ENCODE measurements around the gene NEU1.

DNA sequence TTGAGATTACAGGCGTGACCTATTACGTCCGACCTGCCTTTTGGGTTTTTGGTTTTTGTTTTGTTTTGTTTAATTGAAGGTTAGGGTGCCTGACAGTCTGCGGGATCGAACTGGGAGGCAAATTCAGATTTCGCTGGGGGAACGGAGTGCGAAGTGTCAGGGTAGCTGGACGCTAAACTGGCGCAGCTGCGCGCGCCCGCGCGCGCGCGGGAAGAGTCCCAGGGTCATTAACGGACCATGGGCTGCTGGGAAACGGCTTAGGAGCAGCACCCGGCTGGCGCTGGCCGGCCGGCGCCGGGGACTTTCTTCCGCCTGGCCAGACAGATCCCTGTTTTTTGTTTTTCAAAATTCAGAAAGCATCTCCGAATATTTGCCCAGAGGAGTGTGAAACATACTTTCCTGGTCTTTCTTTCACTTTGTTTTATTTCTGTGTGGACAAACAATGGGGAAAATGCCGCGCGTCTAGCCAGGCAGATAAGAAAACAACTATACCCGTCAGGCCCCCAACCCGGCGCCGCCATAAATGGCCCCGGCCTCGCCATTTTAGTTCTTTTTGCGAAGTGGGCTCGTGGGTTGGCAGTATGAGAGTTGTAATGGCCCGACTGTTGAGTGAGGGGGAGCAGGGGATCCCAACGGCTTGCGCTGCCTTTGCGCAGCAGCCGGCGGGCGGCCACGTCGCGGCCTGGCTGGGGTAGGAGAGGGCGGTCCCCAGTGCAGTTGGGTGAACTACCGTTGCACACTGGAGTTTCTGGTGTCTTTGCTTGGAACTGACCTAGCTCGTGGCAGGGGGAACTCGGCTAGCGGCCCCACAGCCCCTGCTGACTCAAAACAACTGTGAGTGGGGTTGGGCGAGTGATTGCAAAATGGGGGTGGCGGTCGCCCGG lies 28.0 kb downstream of the NEU1 start:
- TF ChIP-seq CTCF (IDR thresholded peaks at IDR 0.05) (peak in 1 of 6 experiments; percentile 13), POLR2A (IDR thresholded peaks at IDR 0.05) (peak; percentile 28 to 86)

Measured in thyroid gland (tissue), 4 donors.